GM19328 (cell line): Measurements from ENCODE around the gene PRPF6.
"Not testable (repeated sequence)": the region's sequence is repeated elsewhere in the genome, so short reads cannot be mapped to it uniquely, and the experiment has no call there.

ENCODE experiments used
- ATAC-seq: cut with Tn5 transposase; IDR thresholded peaks from one replicate; pipeline ENCODE4 v1.9.1; 2021; ENCODE audit warnings: mild to moderate bottlenecking, moderate library complexity; ENCODE audit not compliant: unreplicated experiment

The PRPF6 gene

GRCh38 chr20:63960654-63961621 is 20.0 kb upstream of the PRPF6 start:
- ATAC-seq = not testable (repeated sequence)

GRCh38 chr20:63961664-63962425 is 19.1 kb upstream of the PRPF6 start:
- ATAC-seq = no peak

- no peak for ATAC-seq
These were observed 18.2 kb upstream of the PRPF6 start for GRCh38 chr20:63962426-63963347.

- ATAC-seq = no peak
These were observed 17.6 kb upstream of the PRPF6 start for GRCh38 chr20:63963348-63963741.

- ATAC-seq = no peak
These were observed 17.1 kb upstream of the PRPF6 start for GRCh38 chr20:63963784-63964301.

- ATAC-seq = no peak
These were observed 16.5 kb upstream of the PRPF6 start for GRCh38 chr20:63964412-63964811.

- no peak for ATAC-seq
These were observed 14.6 kb upstream of the PRPF6 start for GRCh38 chr20:63966172-63966943.

GRCh38 chr20:63966944-63967322 is 14.0 kb upstream of the PRPF6 start:
- no peak for ATAC-seq

- no peak for ATAC-seq
These were observed 13.4 kb upstream of the PRPF6 start for GRCh38 chr20:63967330-63968135.

GRCh38 chr20:63968136-63968927 is 12.6 kb upstream of the PRPF6 start:
- no peak for ATAC-seq

- ATAC-seq = no peak
These were observed 11.8 kb upstream of the PRPF6 start for GRCh38 chr20:63968928-63969760.

- ATAC-seq = no peak
These were observed 10.9 kb upstream of the PRPF6 start, which contains the start of gene ZNF512B for GRCh38 chr20:63969838-63970713. Gene ZNF512B (minus strand): TSS chr20:63969930. CDS start chr20:63967950, 1,980 bp downstream.

GRCh38 chr20:63970714-63971431 is 10.1 kb upstream of the PRPF6 start:
- no peak for ATAC-seq

GRCh38 chr20:63971960-63972311 is 9.0 kb upstream of the PRPF6 start:
- not testable (repeated sequence) for ATAC-seq

GRCh38 chr20:63972312-63973159 is 8.4 kb upstream of the PRPF6 start:
- ATAC-seq = no peak
